Measurements from ENCODE around the gene SMG6. TPM values are rescaled to one million over a fixed set of nuclear protein-coding genes. Genes with fewer than 3 reads are reported as not detected.

The SMG6 gene
- total and polyA plus RNA-seq, 2 experiments from 2014 or later = 11.9 to 19.9 TPM

DNA sequence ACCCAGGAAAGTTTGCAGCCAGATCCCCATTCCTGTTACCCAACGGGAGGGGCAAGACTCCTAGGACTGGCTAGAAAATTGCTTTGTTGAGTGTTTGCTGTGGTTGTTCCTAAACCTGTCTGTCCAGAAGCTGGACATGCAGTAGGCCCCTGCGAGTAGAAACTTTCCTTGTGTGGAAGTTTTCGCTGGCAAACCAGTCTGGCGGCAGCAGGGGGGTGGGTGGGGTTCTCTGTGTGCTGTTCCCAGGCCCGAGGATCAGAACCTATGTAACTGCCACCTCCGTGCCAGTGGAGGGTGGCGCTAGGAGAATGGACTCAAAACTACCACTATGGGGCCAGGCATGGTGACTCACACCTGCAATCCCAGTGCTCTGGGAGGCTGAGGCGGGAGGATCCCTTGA, 42.9 kb upstream of the SMG6 start:
- Histone ChIP-seq H3K36me3 (replicated peaks; ENCODE audit: insufficient read depth, low read depth) (no peaks in the 10 kb centered on the region), H3K9me2 (replicated peaks; ENCODE audit: insufficient read depth) (no peaks in the 10 kb centered on the region), H3K9me3 (ENCODE audit: low read depth) (no peaks in the 10 kb centered on the region), H3K4me2 (no peak overlapping the region), H3K79me2 (no peaks in the 10 kb centered on the region), H4K20me1 (ENCODE audit: insufficient read depth, poor library complexity, severe bottlenecking) (no peaks in the 10 kb centered on the region), H3K4me1 (ENCODE audit: insufficient read depth) (peaks cover 14% of the 10 kb centered on the region), H3K27me3 (no peaks in the 10 kb centered on the region), H3K27ac (no peak overlapping the region), H3K4me3 (no peak overlapping the region), H2AFZ (no peak overlapping the region)
- WGBS (ENCODE audit: low lambda C conversion rate, missing lambda C conversion rate) = 67% methylated on average over 8 of the region's 8 CpGs
- no peak for TF ChIP-seq EZH2phosphoT487 (IDR thresholded peaks at IDR 0.05; ENCODE audit: low read depth, severe bottlenecking, unreplicated experiment)
- no peak for TF ChIP-seq EZH2 (IDR thresholded peaks at IDR 0.05; ENCODE audit: borderline replicate concordance)
- TF ChIP-seq, protein P1, sequence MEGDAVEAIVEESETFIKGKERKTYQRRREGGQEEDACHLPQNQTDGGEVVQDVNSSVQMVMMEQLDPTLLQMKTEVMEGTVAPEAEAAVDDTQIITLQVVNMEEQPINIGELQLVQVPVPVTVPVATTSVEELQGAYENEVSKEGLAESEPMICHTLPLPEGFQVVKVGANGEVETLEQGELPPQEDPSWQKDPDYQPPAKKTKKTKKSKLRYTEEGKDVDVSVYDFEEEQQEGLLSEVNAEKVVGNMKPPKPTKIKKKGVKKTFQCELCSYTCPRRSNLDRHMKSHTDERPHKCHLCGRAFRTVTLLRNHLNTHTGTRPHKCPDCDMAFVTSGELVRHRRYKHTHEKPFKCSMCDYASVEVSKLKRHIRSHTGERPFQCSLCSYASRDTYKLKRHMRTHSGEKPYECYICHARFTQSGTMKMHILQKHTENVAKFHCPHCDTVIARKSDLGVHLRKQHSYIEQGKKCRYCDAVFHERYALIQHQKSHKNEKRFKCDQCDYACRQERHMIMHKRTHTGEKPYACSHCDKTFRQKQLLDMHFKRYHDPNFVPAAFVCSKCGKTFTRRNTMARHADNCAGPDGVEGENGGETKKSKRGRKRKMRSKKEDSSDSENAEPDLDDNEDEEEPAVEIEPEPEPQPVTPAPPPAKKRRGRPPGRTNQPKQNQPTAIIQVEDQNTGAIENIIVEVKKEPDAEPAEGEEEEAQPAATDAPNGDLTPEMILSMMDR (IDR thresholded peaks at IDR 0.05; ENCODE audit: poor library complexity) = no peak
- DNase-seq (ENCODE audit: low spot score) = no peak

DNA sequence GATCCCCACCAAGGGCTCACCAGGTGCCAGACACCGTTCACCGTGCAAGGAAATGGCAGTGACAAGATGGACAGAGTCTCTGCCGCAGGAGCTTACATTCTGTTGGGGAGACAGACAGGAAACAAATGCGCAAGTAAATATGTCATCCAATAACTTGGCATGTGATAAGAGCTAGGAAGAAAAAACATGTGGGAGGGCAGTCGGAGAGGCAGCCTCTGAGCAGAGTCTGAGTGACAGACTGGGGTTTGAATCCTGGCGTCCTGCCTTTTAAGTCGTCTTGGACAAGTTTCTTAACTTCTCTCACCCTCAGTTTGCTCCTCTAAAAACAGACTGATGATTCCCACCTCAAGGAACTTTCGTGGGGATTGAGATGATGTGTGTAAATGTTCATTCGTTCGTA, 40.9 kb upstream of the SMG6 start:
- Histone ChIP-seq H2AFZ (no peak overlapping the region), H3K36me3 (replicated peaks; ENCODE audit: insufficient read depth, low read depth) (no peaks in the 10 kb centered on the region), H3K4me2 (no peak overlapping the region), H3K27ac (no peak overlapping the region), H3K27me3 (no peaks in the 10 kb centered on the region), H3K9me3 (ENCODE audit: low read depth) (no peaks in the 10 kb centered on the region), H3K79me2 (peaks cover 3% of the 10 kb centered on the region), H3K4me1 (ENCODE audit: insufficient read depth) (peaks cover 14% of the 10 kb centered on the region), H3K9me2 (replicated peaks; ENCODE audit: insufficient read depth) (no peaks in the 10 kb centered on the region), H4K20me1 (ENCODE audit: insufficient read depth, poor library complexity, severe bottlenecking) (no peaks in the 10 kb centered on the region), H3K4me3 (no peak overlapping the region)
- TF ChIP-seq EZH2phosphoT487 (IDR thresholded peaks at IDR 0.05; ENCODE audit: low read depth, severe bottlenecking, unreplicated experiment) = no peak
- no peak for TF ChIP-seq EZH2 (IDR thresholded peaks at IDR 0.05; ENCODE audit: borderline replicate concordance)
- TF ChIP-seq, protein P1 (IDR thresholded peaks at IDR 0.05; ENCODE audit: poor library complexity) = no peak
- DNase-seq (ENCODE audit: low spot score) = no peak
- 82% methylated on average over 10 of the region's 10 CpGs for WGBS (ENCODE audit: low lambda C conversion rate, missing lambda C conversion rate)

DNA sequence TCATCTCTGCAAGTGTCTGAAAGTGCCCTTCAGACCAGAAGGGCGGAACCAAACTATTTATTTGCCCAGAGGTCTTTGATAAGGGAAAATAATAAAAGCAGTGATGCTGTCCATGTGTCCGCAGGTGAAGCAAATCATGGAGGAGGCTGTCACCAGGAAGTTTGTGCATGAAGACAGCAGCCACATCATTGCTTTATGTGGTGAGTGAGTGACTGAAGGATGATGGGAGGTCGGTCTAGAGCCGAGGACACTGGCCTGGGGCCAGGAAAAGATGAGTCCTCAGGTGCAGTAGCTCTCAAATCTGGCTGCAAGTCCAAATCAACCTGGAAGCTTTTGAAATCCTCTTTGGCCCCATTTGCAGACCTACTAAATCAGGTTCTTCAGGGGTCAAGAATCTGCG, 39.8 kb upstream of the SMG6 start:
- peaks cover 12% of the 10 kb centered on the region for H3K4me1 ChIP-seq (ENCODE audit: insufficient read depth)
- no peak overlapping the region for H2AFZ ChIP-seq
- no peaks in the 10 kb centered on the region for H3K9me2 ChIP-seq (replicated peaks; ENCODE audit: insufficient read depth)
- H3K27me3 ChIP-seq = no peaks in the 10 kb centered on the region
- WGBS (ENCODE audit: low lambda C conversion rate, missing lambda C conversion rate) = 90% methylated on average over 5 of the region's 5 CpGs
- H3K27ac ChIP-seq = no peak overlapping the region
- peaks cover 6% of the 10 kb centered on the region for H3K79me2 ChIP-seq
- no peaks in the 10 kb centered on the region for H3K9me3 ChIP-seq (ENCODE audit: low read depth)
- no peak for TF ChIP-seq EZH2 (IDR thresholded peaks at IDR 0.05; ENCODE audit: borderline replicate concordance)
- TF ChIP-seq, protein P1 (IDR thresholded peaks at IDR 0.05; ENCODE audit: poor library complexity) = no peak
- TF ChIP-seq EZH2phosphoT487 (IDR thresholded peaks at IDR 0.05; ENCODE audit: low read depth, severe bottlenecking, unreplicated experiment) = no peak
- H4K20me1 ChIP-seq (ENCODE audit: insufficient read depth, poor library complexity, severe bottlenecking) = no peaks in the 10 kb centered on the region
- no peak overlapping the region for H3K4me2 ChIP-seq
- H3K36me3 ChIP-seq (replicated peaks; ENCODE audit: insufficient read depth, low read depth) = no peaks in the 10 kb centered on the region
- DNase-seq (ENCODE audit: low spot score) = no peak
- H3K4me3 ChIP-seq = no peak overlapping the region

DNA sequence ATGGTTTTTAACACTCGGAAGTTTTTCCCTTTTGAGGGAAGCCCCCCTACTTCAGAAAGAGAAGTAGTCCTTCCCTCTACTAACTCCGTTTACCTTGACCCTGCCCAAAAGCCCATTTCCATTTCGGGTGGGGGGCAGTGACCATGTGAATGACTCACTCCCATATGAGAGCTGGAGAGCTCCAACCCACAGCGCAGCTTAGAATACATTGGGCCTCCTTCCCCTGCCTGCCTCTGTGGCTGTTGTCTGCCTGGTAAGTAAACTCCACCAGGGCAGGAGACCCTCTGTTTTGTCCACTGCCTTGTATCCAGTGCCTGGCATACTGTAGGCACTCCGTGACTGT, 34.7 kb upstream of the SMG6 start:
- 22% methylated on average over 5 of the region's 5 CpGs for WGBS (ENCODE audit: low lambda C conversion rate, missing lambda C conversion rate)
- Histone ChIP-seq H3K9me3 (ENCODE audit: low read depth) (no peaks in the 10 kb centered on the region), H3K36me3 (replicated peaks; ENCODE audit: insufficient read depth, low read depth) (no peaks in the 10 kb centered on the region), H3K79me2 (peaks cover 36% of the 10 kb centered on the region), H4K20me1 (ENCODE audit: insufficient read depth, poor library complexity, severe bottlenecking) (no peaks in the 10 kb centered on the region), H3K4me3 (peak overlapping the region; percentile 64), H2AFZ (peak overlapping the region; percentile 82), H3K27me3 (no peaks in the 10 kb centered on the region), H3K4me2 (peak overlapping the region; percentile 100), H3K9me2 (replicated peaks; ENCODE audit: insufficient read depth) (no peaks in the 10 kb centered on the region), H3K4me1 (ENCODE audit: insufficient read depth) (peaks cover 8% of the 10 kb centered on the region), H3K27ac (peak overlapping the region; percentile 85)
- peak; percentile 61 for DNase-seq (ENCODE audit: low spot score)
- TF ChIP-seq EZH2 (IDR thresholded peaks at IDR 0.05; ENCODE audit: borderline replicate concordance) = no peak
- TF ChIP-seq, protein P1 (IDR thresholded peaks at IDR 0.05; ENCODE audit: poor library complexity) = no peak

All from hepatocyte (in vitro differentiated cells).